ENCODE data around the gene HOXA9. TPM values are rescaled to one million over a fixed set of nuclear protein-coding genes. Genes with fewer than 3 reads are reported as not detected.

Gene HOXA9
- total RNA-seq, 1 donor from 2014 or later: not detected

DNA sequence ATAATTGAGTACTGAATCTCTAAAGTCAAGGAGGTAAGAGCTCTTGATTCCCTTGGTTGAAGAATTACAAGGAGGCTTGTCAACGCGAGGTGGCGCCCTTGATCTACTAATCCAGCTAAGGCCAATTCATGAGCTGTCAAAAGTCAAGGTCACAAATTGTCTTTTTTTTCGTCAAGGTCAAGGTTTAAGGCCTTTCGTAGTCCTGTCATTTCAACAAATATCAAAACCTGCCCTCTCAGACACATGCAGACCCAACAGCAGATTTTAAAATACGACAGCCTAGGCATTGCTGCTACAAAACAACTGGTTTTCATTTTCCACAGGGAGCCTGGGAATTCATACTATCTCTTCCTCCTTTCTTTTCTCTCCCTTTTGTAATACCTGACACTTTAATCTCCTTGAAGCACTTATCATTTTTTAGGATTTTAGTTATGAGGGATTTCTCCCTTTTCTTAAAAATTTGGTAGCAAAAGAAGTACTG is 31.0 kb upstream of the HOXA9 start:
- no peaks in the 10 kb centered on the region for H3K36me3 ChIP-seq
- H3K27me3 ChIP-seq: peaks cover 60% of the 10 kb centered on the region
- no peak overlapping the region for H3K27ac ChIP-seq
- H3K9me3 ChIP-seq: no peaks in the 10 kb centered on the region
- peak; percentile 59 to 80 (median 59) for TF ChIP-seq CTCF (IDR thresholded peaks at IDR 0.05)
- H3K4me1 ChIP-seq: peaks cover 11 to 18% of the 10 kb centered on the region in 2 donors
- no peak overlapping the region for H3K4me3 ChIP-seq
- peak in 1 of 2 donors; percentile 87 for DNase-seq (ENCODE audit: low spot score in 2 of 2)
- intact Hi-C loops (cut with DNase I): loop anchor here (5.0 to 10.0 kb wide), 4 partner anchors 578 to 1218 kb away; partner anchors contain the start of gene CREB5

GRCh38 chr7:27194686-27195379 is 29.5 kb upstream of the HOXA9 start:
- TF ChIP-seq CTCF (IDR thresholded peaks at IDR 0.05): no peak
- H3K27ac ChIP-seq: no peak overlapping the region
- H3K27me3 ChIP-seq: peaks cover 50% of the 10 kb centered on the region
- H3K4me3 ChIP-seq: no peak overlapping the region
- peaks cover 7 to 13% of the 10 kb centered on the region in 2 donors for H3K4me1 ChIP-seq
- intact Hi-C loops (cut with DNase I): loop anchor here (5.0 to 10.0 kb wide), 4 partner anchors 580 to 1220 kb away; partner anchors contain the start of gene CREB5
- H3K9me3 ChIP-seq: no peaks in the 10 kb centered on the region
- no peaks in the 10 kb centered on the region for H3K36me3 ChIP-seq
- DNase-seq (ENCODE audit: low spot score in 2 of 2): peak in 1 of 2 donors; percentile 35

DNA sequence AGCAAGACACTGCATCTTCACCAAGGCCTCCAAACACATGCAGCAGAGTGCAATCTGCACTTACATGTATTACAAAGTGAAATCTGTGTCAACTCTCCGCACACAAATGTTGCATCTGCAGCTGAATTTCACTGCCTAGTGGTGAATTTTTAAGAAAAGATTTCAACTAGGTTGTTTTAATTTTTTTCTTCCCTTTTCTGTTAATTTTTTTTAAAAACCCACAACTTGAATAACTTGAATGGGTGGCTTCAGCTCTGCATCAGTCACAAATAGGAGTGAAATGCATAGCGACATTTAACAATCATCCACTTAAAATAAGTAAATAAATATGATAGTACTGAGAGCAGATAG is 28.6 kb upstream of the HOXA9 start:
- H3K4me3 ChIP-seq: no peak overlapping the region
- H3K36me3 ChIP-seq: no peaks in the 10 kb centered on the region
- no peak overlapping the region for H3K27ac ChIP-seq
- H3K9me3 ChIP-seq: no peaks in the 10 kb centered on the region
- peaks cover 49% of the 10 kb centered on the region for H3K27me3 ChIP-seq
- TF ChIP-seq CTCF (IDR thresholded peaks at IDR 0.05): no peak
- intact Hi-C loops (cut with DNase I): loop anchor here (10.0 kb wide), 2 partner anchors 581 to 1221 kb away; partner anchors contain the start of gene CREB5
- no peak for DNase-seq (ENCODE audit: low spot score in 2 of 2)
- peaks cover 3 to 9% of the 10 kb centered on the region in 2 donors for H3K4me1 ChIP-seq

- H3K36me3 ChIP-seq: no peaks in the 10 kb centered on the region
- TF ChIP-seq CTCF (IDR thresholded peaks at IDR 0.05): no peak
- no peak overlapping the region for H3K27ac ChIP-seq
- DNase-seq (ENCODE audit: low spot score in 2 of 2): peak in 1 of 2 donors; percentile 40
- no peaks in the 10 kb centered on the region for H3K9me3 ChIP-seq
- H3K27me3 ChIP-seq: peaks cover 49% of the 10 kb centered on the region
- H3K4me3 ChIP-seq: peak overlapping the region; percentile 45 to 47
- peaks cover 5 to 7% of the 10 kb centered on the region in 2 donors for H3K4me1 ChIP-seq
- intact Hi-C loops (cut with DNase I): loop anchor here (10.0 kb wide), 2 partner anchors 581 to 1221 kb away; partner anchors contain the start of gene CREB5
Observed at GRCh38 chr7:27193335-27194001, 28.1 kb upstream of the HOXA9 start.

GRCh38 chr7:27192546-27193334 is 27.4 kb upstream of the HOXA9 start:
- TF ChIP-seq CTCF (IDR thresholded peaks at IDR 0.05): no peak
- Histone ChIP-seq H3K4me3 (peak overlapping the region; percentile 45 to 47), H3K27me3 (peaks cover 48% of the 10 kb centered on the region), H3K36me3 (no peaks in the 10 kb centered on the region), H3K9me3 (no peaks in the 10 kb centered on the region), H3K4me1 (peaks cover 5 to 14% of the 10 kb centered on the region in 2 donors), H3K27ac (no peak overlapping the region)
- intact Hi-C loops (cut with DNase I): loop anchor here (10.0 kb wide), 2 partner anchors 582 to 1222 kb away; partner anchors contain the start of gene CREB5
- DNase-seq (ENCODE audit: low spot score in 2 of 2): peak in 1 of 2 donors; percentile 59
